ENCODE results near the gene MT2A. TPM values are rescaled to one million over a fixed set of nuclear protein-coding genes. Genes with fewer than 3 reads are reported as not detected.
A peak's percentile ranks its signal among the peaks of the same experiment; 100 is the strongest.

Gene MT2A
- total and polyA plus RNA-seq, 2 of the 13 experiments (the other 11 are each of a cell fraction or from before 2014, with no cell fraction given): 135 to 371 TPM

GRCh38 chr16:56610017-56610608, 1.7 kb downstream of the MT2A start (continued):
- TF ChIP-seq ZHX1 (CRISPR knock-in tag; IDR thresholded peaks at IDR 0.05; ENCODE audit: low read depth) (no peak), MLLT10 (CRISPR knock-in tag; IDR thresholded peaks at IDR 0.05) (no peak), NBN (conservative IDR thresholded peaks at IDR 0.05) (no peak), ZNF383 (CRISPR knock-in tag; IDR thresholded peaks at IDR 0.05; ENCODE audit: borderline replicate concordance) (no peak), HMG20A (CRISPR knock-in tag; IDR thresholded peaks at IDR 0.05; ENCODE audit: borderline replicate concordance) (no peak), ZMAT5 (CRISPR knock-in tag; IDR thresholded peaks at IDR 0.05; ENCODE audit: borderline replicate concordance, low read depth) (no peak), KAT2B (IDR thresholded peaks at IDR 0.05; ENCODE audit: borderline replicate concordance, low read depth, low read length) (no peak), SOX6 (IDR thresholded peaks at IDR 0.05) (no peak), SOX6 (CRISPR knock-in tag; IDR thresholded peaks at IDR 0.05) (no peak), ZNF674 (CRISPR knock-in tag; IDR thresholded peaks at IDR 0.05; ENCODE audit: low read depth) (no peak), ZNF253 (CRISPR knock-in tag; IDR thresholded peaks at IDR 0.05; ENCODE audit: borderline replicate concordance) (no peak), CBX2 (IDR thresholded peaks at IDR 0.05; ENCODE audit: low read depth, low read length) (no peak), CBX2 (CRISPR knock-in tag; IDR thresholded peaks at IDR 0.05; ENCODE audit: low read depth) (peak; percentile 66; the same call in 1 of the 2 replicates), TBX2 (CRISPR knock-in tag; IDR thresholded peaks at IDR 0.05; ENCODE audit: borderline replicate concordance) (peak; percentile 46; the same call in 1 of the 2 replicates), SOX5 (CRISPR knock-in tag; IDR thresholded peaks at IDR 0.05; ENCODE audit: borderline replicate concordance) (no peak; the same call in 1 of the 2 replicates), ZNF547 (CRISPR knock-in tag; IDR thresholded peaks at IDR 0.05) (no peak), MAFK (conservative IDR thresholded peaks at IDR 0.05 in 1 of 2, IDR thresholded peaks at IDR 0.05 in 1 of 2; ENCODE audit: low read length in 2 of 2) (no peak), ZFAT (CRISPR knock-in tag; conservative IDR thresholded peaks at IDR 0.05) (no peak), ZNF7 (CRISPR knock-in tag; IDR thresholded peaks at IDR 0.05) (no peak), ERF (CRISPR knock-in tag; IDR thresholded peaks at IDR 0.05) (no peak), ZNF546 (CRISPR knock-in tag; conservative IDR thresholded peaks at IDR 0.05) (no peak), HOXA5 (CRISPR knock-in tag; IDR thresholded peaks at IDR 0.05) (no peak), MZF1 (CRISPR knock-in tag; IDR thresholded peaks at IDR 0.05; ENCODE audit: borderline replicate concordance) (no peak), MXD4 (CRISPR knock-in tag; IDR thresholded peaks at IDR 0.05) (no peak; the same call in 1 of the 2 replicates), ZNF615 (CRISPR knock-in tag; IDR thresholded peaks at IDR 0.05; ENCODE audit: borderline replicate concordance) (no peak), ZNF205 (CRISPR knock-in tag; IDR thresholded peaks at IDR 0.05) (no peak), MAFF (IDR thresholded peaks at IDR 0.05; ENCODE audit: low read depth, low read length) (no peak), ZMYM2 (CRISPR knock-in tag; IDR thresholded peaks at IDR 0.05) (no peak), ZNF770 (CRISPR knock-in tag; IDR thresholded peaks at IDR 0.05) (no peak), YEATS2 (CRISPR knock-in tag; IDR thresholded peaks at IDR 0.05; ENCODE audit: borderline replicate concordance) (no peak)
